OCI-LY1 (cell line): ENCODE measurements around the gene MICU1.

Source experiments
- H2AFZ ChIP-seq: fragments of 200-600 bp; sonication (generic), shearing (Covaris generic); 2 replicates; pipeline ENCODE4 v1.6.0; 2014; ENCODE audit warnings: antibody characterized with exemption, mild to moderate bottlenecking, low read length
- H3F3A ChIP-seq: fragments of 200-600 bp; sonication (generic), shearing (Covaris generic); 2 replicates; pipeline ENCODE4 v1.6.0; 2014; ENCODE audit warnings: mild to moderate bottlenecking, antibody characterized with exemption, low read length, moderate library complexity; ENCODE audit not compliant: insufficient read depth
- H3K27ac ChIP-seq: fragments of 200-600 bp; sonication (generic); 2 replicates; pipeline ENCODE4 v1.5.1; 2014; ENCODE audit warnings: low read length, mixed run types, mild to moderate bottlenecking, low read depth; ENCODE audit not compliant: poor library complexity, severe bottlenecking
- H3K27me3 ChIP-seq: fragments of 200-600 bp; sonication (generic); 2 replicates; pipeline ENCODE4 v1.6.0; 2014; ENCODE audit warnings: antibody characterized with exemption, mild to moderate bottlenecking, low read length, moderate library complexity; ENCODE audit not compliant: insufficient read depth
- H3K36me3 ChIP-seq: fragments of 200-600 bp; sonication (generic); 2 replicates; pipeline ENCODE4 v1.6.1; 2014; ENCODE audit warnings: mild to moderate bottlenecking, antibody characterized with exemption, low read length, moderate library complexity, mixed read lengths; ENCODE audit not compliant: insufficient read depth
- H3K4me1 ChIP-seq: fragments of 200-600 bp; sonication (generic); 2 replicates; pipeline ENCODE4 v1.5.1; 2014; ENCODE audit warnings: mild to moderate bottlenecking, low read length, moderate library complexity; ENCODE audit not compliant: insufficient read depth, severe bottlenecking
- H3K4me2 ChIP-seq: fragments of 200-600 bp; sonication (generic), shearing (Covaris generic); 2 replicates; pipeline ENCODE4 v1.6.1; 2014; ENCODE audit warnings: low read length
- H3K4me3 ChIP-seq: fragments of 200-600 bp; sonication (generic); 2 replicates; pipeline ENCODE4 v1.5.1; 2014; ENCODE audit warnings: low read length, low read depth, mild to moderate bottlenecking, mixed read lengths; ENCODE audit not compliant: poor library complexity, severe bottlenecking
- H3K79me2 ChIP-seq: fragments of 200-600 bp; shearing (Covaris generic); 2 replicates; pipeline ENCODE4 v1.6.1; 2016; ENCODE audit warnings: mixed run types, low read length, mixed read lengths; ENCODE audit not compliant: insufficient read depth
- H3K9ac ChIP-seq: fragments of 200-600 bp; sonication (generic), shearing (Covaris generic); 2 replicates; pipeline ENCODE4 v1.6.1; 2014; ENCODE audit warnings: mild to moderate bottlenecking, low read length, mixed read lengths
- H3K9me2 ChIP-seq: fragments of 200-600 bp; sonication (generic), shearing (Covaris generic); 2 replicates; pipeline ENCODE4 v1.6.1; 2014; ENCODE audit warnings: low read depth, mild to moderate bottlenecking, low read length, mixed read lengths
- H3K9me3 ChIP-seq: fragments of 200-600 bp; shearing (Covaris generic); 2 replicates; pipeline ENCODE4 v1.6.1; 2014; ENCODE audit warnings: low read length, mixed read lengths
- H4K20me1 ChIP-seq: fragments of 200-600 bp; sonication (generic), shearing (Covaris generic); 2 replicates; pipeline ENCODE4 v1.6.0; 2016; ENCODE audit warnings: mild to moderate bottlenecking, low read length; ENCODE audit not compliant: insufficient read depth
- EZH2 ChIP-seq: fragments of 200-600 bp; sonication (generic), shearing (Covaris generic); IDR thresholded peaks from 2 replicates; pipeline ENCODE4 v1.8.0; 2017; ENCODE audit warnings: borderline replicate concordance, mixed run types, mild to moderate bottlenecking, antibody characterized with exemption, low read length, moderate library complexity, mixed read lengths
- TF ChIP-seq, protein P1 (sequence below): fragments of 200-600 bp; sonication (generic), shearing (Covaris generic); IDR thresholded peaks from 2 replicates; pipeline ENCODE4 v1.5.1; 2017; ENCODE audit warnings: mild to moderate bottlenecking, antibody characterized with exemption, low read length, moderate library complexity, mixed read lengths

Gene MICU1

DNA sequence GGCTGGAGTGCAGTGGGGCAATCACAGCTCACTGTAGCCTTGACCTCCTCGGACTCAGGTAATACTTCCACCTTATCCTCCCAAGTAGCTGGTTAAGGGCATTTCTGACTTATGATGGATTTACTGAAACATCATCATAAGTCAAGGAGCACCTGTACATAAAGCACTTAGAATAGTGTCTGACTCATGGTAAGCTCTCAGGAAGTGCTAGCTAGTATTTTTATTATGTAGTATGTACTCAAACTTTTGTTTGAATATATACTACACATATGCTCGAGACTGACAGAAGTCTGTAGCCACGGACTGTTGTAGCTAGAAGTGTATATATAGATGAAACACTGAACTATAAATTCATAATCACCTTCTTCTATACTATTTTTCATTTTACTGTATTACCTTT lies 163.6 kb downstream of the MICU1 start:
- no peak overlapping the region for H3K27ac ChIP-seq
- no peak overlapping the region for H3K4me2 ChIP-seq
- H3K27me3 ChIP-seq: no peaks in the 10 kb centered on the region
- TF ChIP-seq, protein P1, sequence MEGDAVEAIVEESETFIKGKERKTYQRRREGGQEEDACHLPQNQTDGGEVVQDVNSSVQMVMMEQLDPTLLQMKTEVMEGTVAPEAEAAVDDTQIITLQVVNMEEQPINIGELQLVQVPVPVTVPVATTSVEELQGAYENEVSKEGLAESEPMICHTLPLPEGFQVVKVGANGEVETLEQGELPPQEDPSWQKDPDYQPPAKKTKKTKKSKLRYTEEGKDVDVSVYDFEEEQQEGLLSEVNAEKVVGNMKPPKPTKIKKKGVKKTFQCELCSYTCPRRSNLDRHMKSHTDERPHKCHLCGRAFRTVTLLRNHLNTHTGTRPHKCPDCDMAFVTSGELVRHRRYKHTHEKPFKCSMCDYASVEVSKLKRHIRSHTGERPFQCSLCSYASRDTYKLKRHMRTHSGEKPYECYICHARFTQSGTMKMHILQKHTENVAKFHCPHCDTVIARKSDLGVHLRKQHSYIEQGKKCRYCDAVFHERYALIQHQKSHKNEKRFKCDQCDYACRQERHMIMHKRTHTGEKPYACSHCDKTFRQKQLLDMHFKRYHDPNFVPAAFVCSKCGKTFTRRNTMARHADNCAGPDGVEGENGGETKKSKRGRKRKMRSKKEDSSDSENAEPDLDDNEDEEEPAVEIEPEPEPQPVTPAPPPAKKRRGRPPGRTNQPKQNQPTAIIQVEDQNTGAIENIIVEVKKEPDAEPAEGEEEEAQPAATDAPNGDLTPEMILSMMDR: no peak
- TF ChIP-seq EZH2: no peak
- H2AFZ ChIP-seq: no peak overlapping the region
- H3K79me2 ChIP-seq: no peaks in the 10 kb centered on the region
- no peaks in the 10 kb centered on the region for H4K20me1 ChIP-seq
- no peaks in the 10 kb centered on the region for H3K9me3 ChIP-seq
- no peak overlapping the region for H3K4me3 ChIP-seq
- no peaks in the 10 kb centered on the region for H3K4me1 ChIP-seq
- H3K9ac ChIP-seq: no peak overlapping the region
- no peaks in the 10 kb centered on the region for H3K9me2 ChIP-seq
- H3F3A ChIP-seq: no peaks in the 10 kb centered on the region
- no peaks in the 10 kb centered on the region for H3K36me3 ChIP-seq

DNA sequence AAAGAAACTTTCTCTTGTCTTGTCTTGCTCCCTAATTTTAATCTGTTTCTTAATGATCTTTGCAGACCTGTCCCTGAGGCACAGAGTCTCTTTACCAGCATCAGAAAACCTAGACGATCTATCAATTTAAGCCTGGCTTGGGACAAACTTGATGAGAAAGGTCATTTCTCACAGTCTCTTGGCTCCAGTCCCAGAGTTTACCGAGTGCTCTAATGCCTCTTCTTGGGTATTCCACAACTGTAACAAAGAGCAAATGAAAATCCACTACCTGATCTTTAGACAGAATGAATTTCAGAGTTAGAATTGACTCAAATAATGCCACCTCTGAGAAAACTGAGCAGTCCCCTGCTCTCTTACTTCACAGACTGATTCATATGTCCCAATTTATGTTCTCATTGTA lies 164.8 kb downstream of the MICU1 start:
- H3K9me2 ChIP-seq: no peaks in the 10 kb centered on the region
- TF ChIP-seq, protein P1: no peak
- TF ChIP-seq EZH2: no peak

DNA sequence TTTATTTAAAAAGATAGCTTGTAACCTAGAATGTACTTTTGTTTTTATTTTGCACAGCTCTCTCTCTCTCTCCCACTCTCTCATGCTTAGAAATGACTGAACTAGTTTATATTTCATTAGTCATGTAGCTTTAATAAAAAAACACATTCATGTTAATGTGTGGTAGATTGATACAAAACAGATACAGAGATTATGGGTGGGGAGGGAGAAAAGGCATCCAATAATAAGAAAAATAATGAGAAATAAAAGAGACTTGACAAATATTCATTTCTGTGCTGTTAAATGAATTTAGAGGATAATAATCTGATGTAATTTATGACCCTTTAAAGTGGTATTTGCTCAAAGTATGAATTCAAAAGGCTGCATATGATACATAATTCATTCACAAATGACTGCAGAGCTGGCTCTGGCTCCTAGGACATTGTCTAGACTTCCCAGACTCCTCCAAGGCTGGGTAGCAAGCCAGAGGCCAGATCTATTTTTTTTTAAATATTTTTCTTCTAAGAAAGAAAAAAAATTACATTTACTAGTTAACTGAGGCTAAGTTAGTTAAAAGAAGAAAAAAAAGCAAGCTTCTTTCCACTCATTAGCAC lies 165.5 kb downstream of the MICU1 start:
- Histone ChIP-seq H3K4me1 (no peaks in the 10 kb centered on the region), H4K20me1 (no peaks in the 10 kb centered on the region), H3K4me2 (no peak overlapping the region), H3K36me3 (no peaks in the 10 kb centered on the region), H3F3A (no peaks in the 10 kb centered on the region), H3K27me3 (no peaks in the 10 kb centered on the region), H3K27ac (no peak overlapping the region), H3K79me2 (no peaks in the 10 kb centered on the region), H3K9me3 (no peaks in the 10 kb centered on the region), H3K4me3 (no peak overlapping the region), H2AFZ (no peak overlapping the region), H3K9ac (no peak overlapping the region), H3K9me2 (no peaks in the 10 kb centered on the region)
- TF ChIP-seq, protein P1: no peak

More for the DNA sequence above, 164.8 kb downstream of the MICU1 start:
- Histone ChIP-seq H3K36me3 (no peaks in the 10 kb centered on the region), H3K27me3 (no peaks in the 10 kb centered on the region), H3K9me3 (no peaks in the 10 kb centered on the region), H4K20me1 (no peaks in the 10 kb centered on the region), H3K79me2 (no peaks in the 10 kb centered on the region), H3F3A (no peaks in the 10 kb centered on the region), H3K9ac (no peak overlapping the region), H3K4me2 (no peak overlapping the region), H3K4me3 (no peak overlapping the region), H3K4me1 (no peaks in the 10 kb centered on the region), H2AFZ (no peak overlapping the region), H3K27ac (no peak overlapping the region)
